Osteocyte (in vitro differentiated cells): ENCODE results near the gene COQ5. TPM values are rescaled to one million over a fixed set of nuclear protein-coding genes. Genes with fewer than 3 reads are reported as not detected.

Experiments used
- DNase-seq: peaks from one replicate; pipeline ENCODE4 v3.0.0; 2021; ENCODE audit warnings: mixed read lengths; ENCODE audit not compliant: unreplicated experiment; ENCODE audit errors: extremely low spot score
- H3K27ac Mint-ChIP-seq: one replicate; pipeline ENCODE4 v1.8.0; 2021; ENCODE audit warnings: mild to moderate bottlenecking, mixed read lengths; ENCODE audit not compliant: unreplicated experiment
- H3K27me3 Mint-ChIP-seq: one replicate; pipeline ENCODE4 v1.8.0; 2021; ENCODE audit warnings: mixed read lengths; ENCODE audit not compliant: unreplicated experiment
- H3K36me3 Mint-ChIP-seq: one replicate; pipeline ENCODE4 v1.8.0; 2021; ENCODE audit warnings: mixed read lengths; ENCODE audit not compliant: unreplicated experiment
- H3K4me1 Mint-ChIP-seq: one replicate; pipeline ENCODE4 v1.8.0; 2021; ENCODE audit warnings: mixed read lengths; ENCODE audit not compliant: unreplicated experiment
- H3K4me3 Mint-ChIP-seq: one replicate; pipeline ENCODE4 v1.8.0; 2021; ENCODE audit warnings: mild to moderate bottlenecking, moderate library complexity, mixed read lengths; ENCODE audit not compliant: unreplicated experiment
- H3K9me3 Mint-ChIP-seq: one replicate; pipeline ENCODE4 v1.8.0; 2021; ENCODE audit warnings: mixed read lengths; ENCODE audit not compliant: unreplicated experiment
- total RNA-seq: library from RNA; stranded (reverse); gene quantifications from 2 replicates; pipeline ENCODE4 v1.2.1, GENCODE V29; 2021
- TF ChIP-seq, protein P1 (sequence below): fragments of 200-600 bp; sonication (generic); IDR thresholded peaks from 2 replicates; pipeline ENCODE4 v1.5.0; 2021; ENCODE audit warnings: antibody characterized with exemption, mild to moderate bottlenecking, moderate library complexity

The COQ5 gene
- total RNA-seq, 1 donor from 2014 or later = 24.0 TPM

DNA sequence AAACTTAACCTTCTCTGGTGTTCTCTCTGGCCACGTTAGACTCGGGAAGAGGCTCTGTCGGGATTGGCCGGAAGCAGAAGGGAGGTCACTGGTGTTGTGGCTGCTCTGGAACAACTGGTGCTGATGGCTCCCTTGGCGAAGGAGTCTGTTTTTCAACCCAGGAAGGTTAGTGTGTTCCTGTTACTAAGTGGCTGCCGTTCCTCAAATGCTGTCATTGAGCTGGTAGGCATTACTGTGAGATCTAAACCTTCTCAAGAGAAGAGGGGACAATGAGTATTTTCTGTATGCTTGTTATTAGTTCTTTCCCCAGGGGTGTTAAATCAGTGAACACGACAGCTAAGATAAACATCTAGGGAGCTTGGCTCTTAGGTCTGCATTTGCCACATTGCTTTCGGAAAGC is 33.9 kb upstream of the COQ5 start:
- H3K4me3 Mint-ChIP-seq = no peak overlapping the region
- peaks cover 59% of the 10 kb centered on the region for H3K36me3 Mint-ChIP-seq

DNA sequence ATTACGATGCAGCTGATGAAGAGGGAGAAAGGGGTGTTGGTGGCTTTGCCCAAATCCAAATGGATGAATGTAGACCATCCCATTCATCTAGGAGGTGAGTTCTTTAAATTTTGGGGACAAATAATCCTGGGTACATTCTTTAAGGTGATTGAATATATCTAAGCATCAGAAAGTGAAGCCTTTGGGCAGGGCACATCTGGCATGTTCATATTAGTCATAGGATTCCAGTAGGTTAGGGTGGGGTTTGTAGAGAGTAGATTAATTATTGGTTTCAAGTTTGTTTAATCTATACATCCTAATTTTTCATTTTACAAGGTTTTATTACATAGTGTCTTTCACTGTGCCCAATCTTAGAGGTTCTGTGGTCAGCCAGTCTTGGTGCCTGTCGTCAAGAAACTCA is 28.6 kb upstream of the COQ5 start:
- no peaks in the 10 kb centered on the region for H3K4me1 Mint-ChIP-seq
- H3K27ac Mint-ChIP-seq = no peak overlapping the region
- H3K4me3 Mint-ChIP-seq = no peak overlapping the region
- H3K27me3 Mint-ChIP-seq = no peaks in the 10 kb centered on the region
- H3K36me3 Mint-ChIP-seq = peaks cover 43% of the 10 kb centered on the region
- TF ChIP-seq, protein P1, sequence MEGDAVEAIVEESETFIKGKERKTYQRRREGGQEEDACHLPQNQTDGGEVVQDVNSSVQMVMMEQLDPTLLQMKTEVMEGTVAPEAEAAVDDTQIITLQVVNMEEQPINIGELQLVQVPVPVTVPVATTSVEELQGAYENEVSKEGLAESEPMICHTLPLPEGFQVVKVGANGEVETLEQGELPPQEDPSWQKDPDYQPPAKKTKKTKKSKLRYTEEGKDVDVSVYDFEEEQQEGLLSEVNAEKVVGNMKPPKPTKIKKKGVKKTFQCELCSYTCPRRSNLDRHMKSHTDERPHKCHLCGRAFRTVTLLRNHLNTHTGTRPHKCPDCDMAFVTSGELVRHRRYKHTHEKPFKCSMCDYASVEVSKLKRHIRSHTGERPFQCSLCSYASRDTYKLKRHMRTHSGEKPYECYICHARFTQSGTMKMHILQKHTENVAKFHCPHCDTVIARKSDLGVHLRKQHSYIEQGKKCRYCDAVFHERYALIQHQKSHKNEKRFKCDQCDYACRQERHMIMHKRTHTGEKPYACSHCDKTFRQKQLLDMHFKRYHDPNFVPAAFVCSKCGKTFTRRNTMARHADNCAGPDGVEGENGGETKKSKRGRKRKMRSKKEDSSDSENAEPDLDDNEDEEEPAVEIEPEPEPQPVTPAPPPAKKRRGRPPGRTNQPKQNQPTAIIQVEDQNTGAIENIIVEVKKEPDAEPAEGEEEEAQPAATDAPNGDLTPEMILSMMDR = no peak
- no peak for DNase-seq
- no peaks in the 10 kb centered on the region for H3K9me3 Mint-ChIP-seq

More for the DNA sequence above, 33.9 kb upstream of the COQ5 start:
- Mint-ChIP-seq H3K27me3 (no peaks in the 10 kb centered on the region), H3K27ac (no peak overlapping the region), H3K4me1 (no peaks in the 10 kb centered on the region), H3K9me3 (no peaks in the 10 kb centered on the region)
- TF ChIP-seq, protein P1 = no peak
- no peak for DNase-seq

DNA sequence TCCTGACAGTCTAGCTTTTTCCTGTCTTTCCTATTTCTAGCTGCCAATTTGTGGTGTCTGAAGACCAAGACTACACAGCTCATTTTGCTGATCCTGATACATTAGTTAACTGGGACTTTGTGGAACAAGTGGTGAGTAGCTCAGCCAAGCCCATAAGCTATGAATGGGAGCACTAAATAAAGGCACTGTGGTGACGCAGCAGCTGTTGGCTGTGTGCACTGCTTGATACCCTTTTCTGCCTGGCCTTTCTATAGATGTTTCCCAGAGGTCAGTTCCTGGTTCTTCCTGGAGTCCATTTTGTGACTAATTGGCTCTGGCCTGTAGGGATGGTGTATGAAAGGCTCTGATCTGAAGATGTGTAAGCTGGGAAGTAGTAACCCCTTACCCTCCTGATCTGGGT is 25.7 kb upstream of the COQ5 start:
- no peaks in the 10 kb centered on the region for H3K27me3 Mint-ChIP-seq
- DNase-seq = no peak
- H3K4me3 Mint-ChIP-seq = no peak overlapping the region
- TF ChIP-seq, protein P1 = no peak
- peaks cover 35% of the 10 kb centered on the region for H3K36me3 Mint-ChIP-seq
- H3K4me1 Mint-ChIP-seq = no peaks in the 10 kb centered on the region
- H3K9me3 Mint-ChIP-seq = no peaks in the 10 kb centered on the region
- no peak overlapping the region for H3K27ac Mint-ChIP-seq

DNA sequence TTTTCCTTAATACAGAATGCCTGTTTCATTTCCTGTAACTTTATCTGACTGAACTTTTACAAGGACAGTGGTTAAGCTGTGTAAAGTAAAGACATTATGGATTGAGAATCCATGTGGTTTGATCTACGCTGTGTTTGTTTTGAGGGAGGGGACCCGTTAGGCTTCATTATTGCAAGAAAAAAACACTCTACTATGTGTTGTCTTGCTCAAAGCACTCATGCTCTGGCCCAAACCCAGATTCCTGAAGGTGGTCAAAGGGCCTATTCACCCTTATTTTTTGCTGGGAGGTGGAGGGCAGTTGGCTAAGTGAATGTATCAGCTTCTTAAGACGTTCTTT is 17.1 kb upstream of the COQ5 start:
- no peaks in the 10 kb centered on the region for H3K27me3 Mint-ChIP-seq
- peaks cover 9% of the 10 kb centered on the region for H3K36me3 Mint-ChIP-seq
- no peak overlapping the region for H3K27ac Mint-ChIP-seq
- no peaks in the 10 kb centered on the region for H3K4me1 Mint-ChIP-seq
- no peak overlapping the region for H3K4me3 Mint-ChIP-seq
- TF ChIP-seq, protein P1 = no peak
- no peaks in the 10 kb centered on the region for H3K9me3 Mint-ChIP-seq
- no peak for DNase-seq

DNA sequence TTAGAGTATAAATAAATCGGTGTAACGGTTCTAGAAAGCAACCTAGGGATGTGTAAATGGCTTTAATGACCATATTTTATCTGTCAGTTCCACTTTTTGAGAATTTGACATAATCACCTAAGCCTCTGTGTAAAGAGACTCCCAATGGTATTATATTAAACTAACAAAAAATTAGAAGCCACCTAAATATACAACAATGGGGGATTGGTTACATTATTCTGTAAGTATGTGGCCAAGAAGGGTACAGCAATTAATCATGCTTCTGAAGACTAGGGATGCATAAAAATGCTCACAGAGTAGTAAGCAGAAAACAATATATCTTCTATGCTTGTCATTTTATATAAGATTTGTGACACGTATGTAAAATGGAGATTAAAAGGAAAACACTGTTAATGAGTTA is 15.7 kb upstream of the COQ5 start:
- no peaks in the 10 kb centered on the region for H3K4me1 Mint-ChIP-seq
- no peaks in the 10 kb centered on the region for H3K9me3 Mint-ChIP-seq
- H3K4me3 Mint-ChIP-seq = no peak overlapping the region
- H3K36me3 Mint-ChIP-seq = peaks cover 9% of the 10 kb centered on the region
- TF ChIP-seq, protein P1 = no peak
- no peak for DNase-seq
- H3K27ac Mint-ChIP-seq = no peak overlapping the region
- no peaks in the 10 kb centered on the region for H3K27me3 Mint-ChIP-seq
